ENCODE measurements around the gene PALB2.

The PALB2 gene

GRCh38 chr16:23640931-23641765 lies at the start of gene PALB2, which contains the start of gene DCTN5:
PALB2 (minus strand) TSS chr16:23641310; CDS start chr16:23641157, 153 bp downstream.
DCTN5 (plus strand) TSS chr16:23641466; CDS start chr16:23641543, 77 bp downstream.
- peak; percentile 94 for DNase-seq (ENCODE audit: low spot score)
- no peak for TF ChIP-seq CTCF (IDR thresholded peaks at IDR 0.05; ENCODE audit: extremely low read depth, missing control alignments)

GRCh38 chr16:23689442-23690187 lies 48.5 kb upstream of the PALB2 start:
- DNase-seq (ENCODE audit: low spot score), result no peak
- no peak for TF ChIP-seq CTCF (IDR thresholded peaks at IDR 0.05; ENCODE audit: extremely low read depth, missing control alignments)

GRCh38 chr16:23687034-23687808 lies 46.1 kb upstream of the PALB2 start:
- TF ChIP-seq CTCF (IDR thresholded peaks at IDR 0.05; ENCODE audit: extremely low read depth, missing control alignments), result no peak
- DNase-seq (ENCODE audit: low spot score), result no peak

- no peak for DNase-seq (ENCODE audit: low spot score)
- no peak for TF ChIP-seq CTCF (IDR thresholded peaks at IDR 0.05; ENCODE audit: extremely low read depth, missing control alignments)
Measured at GRCh38 chr16:23683487-23683886, 42.4 kb upstream of the PALB2 start.

GRCh38 chr16:23682181-23682580 lies 41.1 kb upstream of the PALB2 start:
- DNase-seq (ENCODE audit: low spot score), result no peak
- no peak for TF ChIP-seq CTCF (IDR thresholded peaks at IDR 0.05; ENCODE audit: extremely low read depth, missing control alignments)

- TF ChIP-seq CTCF (IDR thresholded peaks at IDR 0.05; ENCODE audit: extremely low read depth, missing control alignments), result no peak
- DNase-seq (ENCODE audit: low spot score), result no peak
Measured at GRCh38 chr16:23679986-23680336, 38.9 kb upstream of the PALB2 start.
